Camera-type eye (tissue), 1 donor: Measurements from ENCODE around the gene WIF1. TPM values are rescaled to one million over a fixed set of nuclear protein-coding genes. Genes with fewer than 3 reads are reported as not detected.

Experiments
- total RNA-seq: library from RNA; depleted of rRNA; stranded (reverse); fragments of >200 nt; gene quantifications from one replicate; pipeline ENCODE4 v1.2.3, GENCODE V29; 2014

The WIF1 gene, protein sequence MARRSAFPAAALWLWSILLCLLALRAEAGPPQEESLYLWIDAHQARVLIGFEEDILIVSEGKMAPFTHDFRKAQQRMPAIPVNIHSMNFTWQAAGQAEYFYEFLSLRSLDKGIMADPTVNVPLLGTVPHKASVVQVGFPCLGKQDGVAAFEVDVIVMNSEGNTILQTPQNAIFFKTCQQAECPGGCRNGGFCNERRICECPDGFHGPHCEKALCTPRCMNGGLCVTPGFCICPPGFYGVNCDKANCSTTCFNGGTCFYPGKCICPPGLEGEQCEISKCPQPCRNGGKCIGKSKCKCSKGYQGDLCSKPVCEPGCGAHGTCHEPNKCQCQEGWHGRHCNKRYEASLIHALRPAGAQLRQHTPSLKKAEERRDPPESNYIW
- total RNA-seq = 284 TPM

DNA sequence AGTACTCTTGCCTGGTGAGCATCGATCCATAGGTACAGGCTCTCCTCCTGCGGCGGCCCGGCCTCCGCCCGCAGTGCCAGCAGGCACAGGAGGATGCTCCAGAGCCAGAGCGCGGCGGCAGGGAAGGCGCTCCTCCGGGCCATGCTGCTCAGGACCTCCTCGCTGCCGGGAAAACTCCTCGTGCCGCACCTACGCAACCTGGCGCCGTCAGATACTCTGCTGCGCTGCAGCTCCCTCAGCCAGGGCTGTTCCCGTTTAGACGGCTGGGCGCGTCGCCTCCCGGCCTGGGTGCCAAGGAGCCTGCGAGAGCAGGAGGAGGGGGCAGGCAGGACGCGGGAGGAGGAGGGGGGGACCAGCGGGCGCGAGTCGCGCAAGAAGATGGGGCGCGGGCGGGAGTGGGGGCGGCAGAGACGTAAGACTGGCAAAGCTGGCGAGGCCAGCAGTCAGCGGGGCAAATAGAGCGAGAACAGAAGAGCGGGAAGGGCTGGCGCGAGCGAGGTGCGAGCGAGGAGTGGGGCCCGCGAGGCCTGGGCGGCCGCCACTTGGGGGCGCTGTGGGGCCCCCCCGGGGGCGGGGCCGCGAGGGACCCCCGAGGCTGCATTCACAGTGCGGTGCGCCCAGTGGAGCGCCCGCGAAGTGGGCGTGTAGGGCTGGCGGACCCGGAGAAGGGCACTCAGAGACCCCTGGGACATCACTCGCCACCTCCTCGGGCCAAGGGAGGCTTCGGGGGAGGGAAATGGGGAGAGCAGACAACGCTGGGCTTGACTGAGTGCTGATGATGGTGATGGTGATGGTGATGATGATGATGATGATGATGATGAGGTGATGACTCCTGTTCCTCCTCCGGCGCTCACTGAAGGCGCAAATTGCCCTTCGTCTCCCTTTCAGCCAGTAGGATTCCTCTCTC is at the start of gene WIF1:
Gene WIF1, minus strand, starts transcription at position 257 of the 907 bp plus-strand sequence. Its CDS starts 114 bp downstream, at position 143.

DNA sequence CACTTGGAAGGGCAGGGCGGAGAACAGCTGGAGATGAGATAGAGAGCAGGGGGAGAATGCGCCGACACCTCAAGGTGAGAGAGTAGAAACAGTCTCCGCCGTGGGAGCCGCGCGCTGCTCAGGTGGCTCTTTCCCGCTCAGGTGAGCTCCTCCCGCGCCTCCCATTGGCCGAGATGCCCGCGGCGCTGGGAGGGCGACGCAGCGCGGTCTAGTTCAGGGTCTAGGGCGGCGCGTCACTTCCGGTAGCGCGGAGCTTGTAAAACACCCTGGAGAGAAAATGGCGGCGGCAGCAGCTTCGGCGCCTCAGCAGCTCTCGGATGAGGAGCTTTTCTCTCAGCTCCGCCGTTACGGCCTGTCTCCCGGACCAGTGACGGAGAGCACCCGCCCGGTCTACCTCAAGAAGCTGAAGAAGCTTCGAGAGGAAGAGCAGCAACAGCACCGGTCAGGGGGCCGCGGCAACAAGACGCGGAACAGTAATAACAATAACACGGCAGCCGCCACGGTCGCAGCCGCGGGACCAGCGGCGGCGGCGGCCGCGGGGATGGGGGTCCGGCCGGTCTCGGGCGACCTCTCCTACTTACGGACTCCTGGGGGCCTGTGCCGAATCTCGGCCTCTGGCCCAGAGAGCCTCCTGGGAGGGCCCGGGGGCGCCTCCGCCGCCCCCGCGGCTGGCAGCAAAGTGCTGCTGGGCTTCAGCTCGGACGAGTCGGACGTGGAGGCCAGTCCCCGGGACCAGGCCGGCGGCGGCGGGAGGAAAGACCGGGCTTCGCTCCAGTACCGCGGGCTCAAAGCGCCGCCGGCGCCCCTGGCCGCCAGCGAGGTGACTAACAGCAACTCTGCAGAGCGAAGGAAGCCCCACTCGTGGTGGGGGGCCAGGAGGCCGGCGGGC is 48.5 kb upstream of the WIF1 start, which contains the start of gene LEMD3:
Gene LEMD3, plus strand, starts transcription at position 264 of the 889 bp plus-strand sequence. Its CDS starts 14 bp downstream, at position 278.

Other genes starting within 250 kb of the WIF1 start
- 86.1 TPM for gene LEMD3, start 48.3 kb upstream of the WIF1 start, total RNA-seq
- 41.6 TPM for gene MSRB3, start 157.4 kb upstream of the WIF1 start, total RNA-seq